ENCODE data around the gene CYBC1. TPM values are rescaled to one million over a fixed set of nuclear protein-coding genes. Genes with fewer than 3 reads are reported as not detected.

Gene CYBC1
- polyA plus RNA-seq, 2 of the 4 experiments (the other 2 are of a cell fraction) = 81.8 to 86.5 TPM

DNA sequence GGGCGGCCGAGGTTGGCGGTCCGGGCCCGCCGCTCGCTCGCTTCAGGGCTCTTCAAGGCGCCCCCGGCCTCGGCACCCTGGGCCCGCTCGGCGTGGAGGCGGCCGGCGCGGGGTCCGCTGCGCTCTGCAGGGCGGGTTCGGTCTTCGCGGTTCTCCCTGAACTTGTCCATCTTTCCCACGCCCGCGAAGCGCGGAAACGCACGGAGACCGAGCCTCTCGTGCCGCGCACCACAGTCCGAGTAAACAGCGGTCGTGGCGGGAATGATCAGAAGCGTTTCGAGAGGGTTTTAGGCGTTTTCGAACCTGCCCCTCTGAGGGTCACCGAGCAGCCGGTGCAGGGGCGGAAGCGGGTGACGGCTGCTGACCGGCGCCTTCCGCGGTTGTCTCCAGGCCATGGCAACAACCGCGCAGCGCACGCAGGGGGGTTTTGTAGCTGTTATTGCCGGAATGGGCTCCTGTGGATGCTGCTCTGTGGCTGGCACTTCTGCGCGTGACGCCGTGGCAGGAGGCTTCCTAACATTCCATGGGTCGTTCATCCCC lies 8.4 kb upstream of the CYBC1 start:
- H3K4me2 ChIP-seq = peak overlapping the region; percentile 80
- POLR2A ChIA-PET = no interaction called here
- FAIRE-seq (no peak), ATAC-seq (peak in 1 of 2 experiments; percentile 20; a peak in 3 of 6 replicates), DNase-seq (ENCODE audit: low read depth in 1 of 2, low spot score in 1 of 2) (no peak)
- 5% methylated on average over 53 of the region's 62 CpGs for WGBS (ENCODE audit: missing lambda C conversion rate)
- peak overlapping the region; percentile 72 to 97 for H3K27ac ChIP-seq
- CTCF ChIA-PET = interaction anchor here (0.6 kb wide), 1 partner anchor 97 kb away, joined by 4 read pairs; no protein-coding TSS in a partner anchor
- peaks cover 14% of the 10 kb centered on the region for H3K4me1 ChIP-seq
- peak overlapping the region; percentile 74 for H3K4me3 ChIP-seq
- no peaks in the 10 kb centered on the region for H3K9me3 ChIP-seq
- no peak for TF ChIP-seq RNF2 (IDR thresholded peaks at IDR 0.05; ENCODE audit: borderline replicate concordance, low read depth)
- no peak for TF ChIP-seq ATOH8 (CRISPR knock-in tag; IDR thresholded peaks at IDR 0.05; ENCODE audit: low read depth)
- TF ChIP-seq PHF8 (IDR thresholded peaks at IDR 0.05; ENCODE audit: borderline replicate concordance, low read depth) = peak; percentile 70
- TF ChIP-seq HDAC2 (IDR thresholded peaks at IDR 0.05) = no peak
- no peak for TF ChIP-seq ZSCAN20 (CRISPR knock-in tag; IDR thresholded peaks at IDR 0.05)
- TF ChIP-seq CBX8 (IDR thresholded peaks at IDR 0.05) = no peak
- TF ChIP-seq ZC3H11A (IDR thresholded peaks at IDR 0.05) = no peak
- TF ChIP-seq FOSL2 (IDR thresholded peaks at IDR 0.05) = no peak
- no peak for TF ChIP-seq FOSL2 (CRISPR knock-in tag; IDR thresholded peaks at IDR 0.05)
- TF ChIP-seq CTCF (IDR thresholded peaks at IDR 0.05) = no peak
- no peak for TF ChIP-seq HOXB13 (CRISPR knock-in tag; IDR thresholded peaks at IDR 0.05; ENCODE audit: low read depth)
- TF ChIP-seq E2F6 (IDR thresholded peaks at IDR 0.05; ENCODE audit: borderline replicate concordance, low read depth) = 0 out of 2 replicates have a peak, but pooled peaks have one; percentile 33
- TF ChIP-seq KDM5A (IDR thresholded peaks at IDR 0.05) = peak; percentile 58; the same call in 1 of the 2 replicates
- no peak for TF ChIP-seq FOXS1 (CRISPR knock-in tag; IDR thresholded peaks at IDR 0.05)
- TF ChIP-seq RAD21 (conservative IDR thresholded peaks at IDR 0.05 in 1 of 2, IDR thresholded peaks at IDR 0.05 in 1 of 2) = no peak
- TF ChIP-seq RFX5 (IDR thresholded peaks at IDR 0.05) = no peak

DNA sequence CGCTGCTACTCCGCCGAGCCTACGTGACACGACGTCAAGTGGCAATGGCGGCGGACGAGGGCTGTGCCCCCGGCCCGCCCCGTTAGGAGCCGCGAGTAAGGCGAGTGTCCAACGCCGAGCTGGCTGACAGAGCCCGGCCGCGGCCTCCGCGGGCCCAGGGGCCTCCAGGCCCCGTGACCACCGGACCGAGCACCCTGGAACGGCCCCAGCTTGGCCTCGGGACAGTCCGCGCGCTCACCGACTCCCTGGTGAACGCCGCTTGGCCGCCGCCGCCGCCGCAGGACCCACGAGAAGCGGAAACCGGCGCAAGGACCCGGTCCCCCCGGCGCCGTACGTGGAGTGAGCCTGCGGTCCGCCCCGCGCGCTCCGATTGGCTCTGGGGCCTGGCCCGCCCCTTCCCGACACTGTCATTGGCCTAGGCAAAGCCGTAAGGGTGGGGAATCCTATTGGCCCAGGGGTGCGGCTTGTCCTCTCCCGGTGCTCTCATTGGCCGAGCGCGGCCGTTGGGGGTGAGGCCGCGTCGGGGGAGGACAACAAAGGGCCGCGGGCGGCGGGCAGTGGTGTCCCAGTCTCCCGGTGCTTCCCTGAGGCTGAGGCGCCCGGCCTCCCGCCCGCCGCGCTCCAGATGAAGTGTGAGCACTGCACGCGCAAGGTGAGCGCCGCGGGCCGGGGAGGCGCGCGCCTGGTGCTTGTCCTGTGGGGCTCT lies 7.8 kb upstream of the CYBC1 start, which contains the start of gene NARF:
Gene NARF, plus strand, starts transcription at position 563 of the 706 bp plus-strand sequence. Its CDS starts 63 bp downstream, at position 626.
- DNase-seq (ENCODE audit: low read depth in 1 of 2, low spot score in 1 of 2) (peak; percentile 99 to 100), ATAC-seq (peak; percentile 96 to 100), FAIRE-seq (no peak)
- Histone ChIP-seq H3K4me1 (peaks cover 14% of the 10 kb centered on the region), H3K27ac (peak within 1 kb of the TSS; percentile 96 to 97), H3K4me3 (peak within 1 kb of the TSS; percentile 74), H3K4me2 (peak within 1 kb of the TSS; percentile 95), H3K9me3 (no peaks in the 10 kb centered on the region)
- ChIA-PET CTCF (interaction anchor here (0.9 to 1.2 kb wide), 2 partner anchors 24 to 44 kb away, joined by 3 to 4 read pairs; no protein-coding TSS in a partner anchor), POLR2A (interaction anchor here (0.5 to 1.8 kb wide), 2 partner anchors 41 to 62 kb away, joined by 3 to 8 read pairs; partner anchors contain the start of gene FOXK2)
- WGBS (ENCODE audit: missing lambda C conversion rate) = 2% methylated on average over 44 of the region's 85 CpGs
- no peak for TF ChIP-seq BHLHE40 (IDR thresholded peaks at IDR 0.05; ENCODE audit: low read depth, low read length)
- peak; percentile 96 for TF ChIP-seq PHF8 (IDR thresholded peaks at IDR 0.05; ENCODE audit: borderline replicate concordance, low read depth)
- no peak for TF ChIP-seq KDM5A (IDR thresholded peaks at IDR 0.05)
- TF ChIP-seq MAFK (IDR thresholded peaks at IDR 0.05; ENCODE audit: partially characterized antibody) = no peak
- peak; percentile 82; the same call in 1 of the 2 replicates for TF ChIP-seq RFX5 (IDR thresholded peaks at IDR 0.05)
- no peak for TF ChIP-seq RNF2 (IDR thresholded peaks at IDR 0.05; ENCODE audit: borderline replicate concordance, low read depth)
- no peak for TF ChIP-seq HES2 (IDR thresholded peaks at IDR 0.05)
- TF ChIP-seq, protein P1, sequence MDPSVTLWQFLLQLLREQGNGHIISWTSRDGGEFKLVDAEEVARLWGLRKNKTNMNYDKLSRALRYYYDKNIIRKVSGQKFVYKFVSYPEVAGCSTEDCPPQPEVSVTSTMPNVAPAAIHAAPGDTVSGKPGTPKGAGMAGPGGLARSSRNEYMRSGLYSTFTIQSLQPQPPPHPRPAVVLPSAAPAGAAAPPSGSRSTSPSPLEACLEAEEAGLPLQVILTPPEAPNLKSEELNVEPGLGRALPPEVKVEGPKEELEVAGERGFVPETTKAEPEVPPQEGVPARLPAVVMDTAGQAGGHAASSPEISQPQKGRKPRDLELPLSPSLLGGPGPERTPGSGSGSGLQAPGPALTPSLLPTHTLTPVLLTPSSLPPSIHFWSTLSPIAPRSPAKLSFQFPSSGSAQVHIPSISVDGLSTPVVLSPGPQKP (IDR thresholded peaks at IDR 0.05; ENCODE audit: low read depth, low read length) = no peak
- 0 out of 3 replicates have a peak, but pooled peaks have one; percentile 10 for TF ChIP-seq SMC3 (IDR thresholded peaks at IDR 0.05)
- TF ChIP-seq GATA3 (IDR thresholded peaks at IDR 0.05; ENCODE audit: borderline replicate concordance) = peak; percentile 26; the same call in 1 of the 2 replicates
- no peak for TF ChIP-seq FOXS1 (CRISPR knock-in tag; IDR thresholded peaks at IDR 0.05)
- TF ChIP-seq RARB (CRISPR knock-in tag; IDR thresholded peaks at IDR 0.05) = no peak; the same call in 1 of the 2 replicates
- 0 out of 2 replicates have a peak, but pooled peaks have one; percentile 74 for TF ChIP-seq RCOR1 (IDR thresholded peaks at IDR 0.05; ENCODE audit: low read depth, low read length)
- no peak for TF ChIP-seq HMGXB4 (CRISPR knock-in tag; IDR thresholded peaks at IDR 0.05; ENCODE audit: borderline replicate concordance)
- no peak for TF ChIP-seq HDAC2 (IDR thresholded peaks at IDR 0.05)
- no peak; the same call in 1 of the 2 replicates for TF ChIP-seq HOXB13 (CRISPR knock-in tag; IDR thresholded peaks at IDR 0.05; ENCODE audit: low read depth)
- peak; percentile 72; the same call in 1 of the 2 replicates for TF ChIP-seq MAX (IDR thresholded peaks at IDR 0.05)
